OCI-LY7 (cell line): ENCODE measurements around the gene XPR1.

Source experiments
- CTCF ChIP-seq: fragments of 200-600 bp; sonication (generic); conservative IDR thresholded peaks from 2 replicates; pipeline ENCODE4 v1.5.1; 2014; ENCODE audit warnings: mild to moderate bottlenecking, antibody characterized with exemption, low read length, moderate library complexity, mixed read lengths
- EZH2phosphoT487 ChIP-seq: fragments of 200-600 bp; sonication (generic); IDR thresholded peaks from 2 replicates; pipeline ENCODE4 v1.6.1; 2018; ENCODE audit warnings: low read depth, borderline replicate concordance, mild to moderate bottlenecking, mixed run types, antibody characterized with exemption, low read length, moderate library complexity, mixed read lengths

GRCh38 chr1:180851995-180852887 lies 220.4 kb downstream of the XPR1 start:
- no peak for TF ChIP-seq CTCF
- TF ChIP-seq EZH2phosphoT487, result no peak
